Measurements from ENCODE around the gene COL23A1.
"Not testable (repeated sequence)": the region's sequence is repeated elsewhere in the genome, so short reads cannot be mapped to it uniquely, and the experiment has no call there.

The COL23A1 gene

DNA sequence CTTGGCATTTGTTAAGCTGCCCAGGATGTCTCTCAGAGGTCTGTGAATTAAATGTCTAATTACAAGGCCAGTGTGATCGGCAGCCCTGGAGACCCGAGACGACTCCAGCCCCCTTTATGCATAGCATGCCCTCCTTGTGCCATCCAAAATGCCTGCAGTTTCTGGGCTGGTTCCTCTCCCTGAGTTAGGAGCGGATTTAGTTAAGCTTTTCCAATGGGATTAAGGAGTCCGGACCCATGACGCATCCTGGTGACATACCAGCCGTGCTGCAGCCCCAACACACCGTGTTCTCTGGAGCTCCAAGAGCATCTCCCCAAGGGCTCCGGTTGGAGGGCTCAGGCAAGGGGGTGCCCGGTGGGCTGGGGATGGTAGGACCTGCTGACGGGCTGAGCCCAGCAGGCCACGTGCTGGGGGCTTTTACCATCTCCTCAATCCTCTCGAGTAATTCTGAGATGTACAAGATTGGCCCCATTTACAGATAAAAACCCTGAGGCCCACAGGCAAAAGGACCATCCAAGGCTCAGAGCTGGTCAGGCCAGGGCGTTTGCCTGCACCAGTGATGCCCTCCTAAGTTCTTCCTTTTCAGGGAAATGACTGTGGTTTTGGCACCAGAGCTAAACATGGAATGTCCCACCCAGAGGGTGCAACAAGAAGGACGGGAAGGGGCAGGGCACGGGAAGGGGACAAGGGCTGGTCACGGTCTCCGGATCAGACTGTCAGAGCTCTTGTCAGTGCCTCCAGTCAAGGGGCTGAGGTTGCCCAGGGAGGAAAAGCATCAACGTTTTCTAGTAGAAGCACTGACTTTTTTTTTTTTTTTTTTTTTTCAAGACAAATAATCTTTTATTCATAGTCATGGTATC, 275.0 kb downstream of the COL23A1 start:
- no peak for DNase-seq

DNA sequence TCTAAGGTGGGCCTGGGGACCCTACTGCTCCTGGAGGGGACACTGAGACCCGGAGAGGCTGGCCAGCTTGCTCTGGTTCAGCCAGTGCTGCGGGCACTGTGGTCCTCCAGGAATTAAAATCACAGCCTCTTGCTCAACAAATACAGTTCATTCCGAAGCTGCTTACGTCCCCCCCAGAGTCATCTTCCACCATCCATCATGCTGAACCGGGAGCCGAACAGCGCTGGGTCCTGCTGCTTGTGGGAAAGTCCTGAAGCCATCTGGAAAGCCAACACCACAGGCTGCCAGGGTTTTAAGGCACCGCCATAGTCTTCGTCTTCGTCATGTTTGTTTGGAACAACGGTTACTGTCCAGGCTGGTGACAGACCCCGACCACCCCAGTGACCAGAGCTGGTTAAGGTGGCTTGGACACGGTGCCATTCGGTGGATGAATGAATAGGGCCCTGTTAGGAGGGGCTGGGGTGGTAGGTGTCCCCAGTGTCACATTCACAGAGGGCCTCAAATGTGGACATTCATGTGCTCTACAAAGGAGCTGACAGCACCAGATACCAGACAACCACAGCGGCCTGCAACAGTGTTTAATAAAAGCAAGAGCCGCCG, 276.0 kb downstream of the COL23A1 start:
- DNase-seq, result no peak

DNA sequence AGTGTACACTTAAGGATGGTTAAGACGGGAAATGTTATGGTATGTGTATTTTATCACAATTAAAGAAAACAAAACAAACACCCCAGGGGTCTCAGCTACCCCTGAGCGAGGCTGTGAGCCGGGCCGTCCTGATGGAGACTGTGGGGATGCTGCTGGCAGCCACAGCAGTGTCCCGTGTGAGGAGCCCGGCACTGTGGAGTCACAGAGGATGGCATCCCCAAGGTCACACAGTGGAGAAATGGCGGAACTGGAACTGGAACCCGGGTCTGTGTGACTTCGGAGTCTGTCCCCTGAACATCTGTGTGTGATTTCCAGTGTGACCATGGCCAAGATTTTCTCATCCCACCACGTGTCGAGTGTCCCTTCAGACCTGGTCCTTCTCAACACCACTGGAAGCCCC, 276.9 kb downstream of the COL23A1 start:
- no peak for DNase-seq

DNA sequence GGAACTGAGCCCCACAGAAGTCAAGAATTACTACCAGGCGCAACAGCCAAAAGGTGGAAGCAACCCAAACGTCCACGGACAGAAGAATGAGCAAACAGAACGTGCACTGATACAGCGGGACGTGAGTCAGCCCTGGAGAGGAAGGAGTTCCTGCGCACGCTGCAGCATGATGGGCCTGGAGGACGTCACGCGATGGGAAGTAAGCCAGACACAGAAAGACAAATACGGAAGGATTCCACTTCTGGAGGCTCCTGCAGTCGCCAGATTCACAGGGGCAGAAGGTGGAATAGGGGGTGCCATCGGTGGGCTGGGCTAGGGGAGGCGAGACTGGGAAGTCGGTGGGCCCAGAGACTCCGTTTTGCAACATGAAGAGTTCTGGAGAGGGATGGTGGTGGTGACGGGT, 277.3 kb downstream of the COL23A1 start:
- no peak for DNase-seq

DNA sequence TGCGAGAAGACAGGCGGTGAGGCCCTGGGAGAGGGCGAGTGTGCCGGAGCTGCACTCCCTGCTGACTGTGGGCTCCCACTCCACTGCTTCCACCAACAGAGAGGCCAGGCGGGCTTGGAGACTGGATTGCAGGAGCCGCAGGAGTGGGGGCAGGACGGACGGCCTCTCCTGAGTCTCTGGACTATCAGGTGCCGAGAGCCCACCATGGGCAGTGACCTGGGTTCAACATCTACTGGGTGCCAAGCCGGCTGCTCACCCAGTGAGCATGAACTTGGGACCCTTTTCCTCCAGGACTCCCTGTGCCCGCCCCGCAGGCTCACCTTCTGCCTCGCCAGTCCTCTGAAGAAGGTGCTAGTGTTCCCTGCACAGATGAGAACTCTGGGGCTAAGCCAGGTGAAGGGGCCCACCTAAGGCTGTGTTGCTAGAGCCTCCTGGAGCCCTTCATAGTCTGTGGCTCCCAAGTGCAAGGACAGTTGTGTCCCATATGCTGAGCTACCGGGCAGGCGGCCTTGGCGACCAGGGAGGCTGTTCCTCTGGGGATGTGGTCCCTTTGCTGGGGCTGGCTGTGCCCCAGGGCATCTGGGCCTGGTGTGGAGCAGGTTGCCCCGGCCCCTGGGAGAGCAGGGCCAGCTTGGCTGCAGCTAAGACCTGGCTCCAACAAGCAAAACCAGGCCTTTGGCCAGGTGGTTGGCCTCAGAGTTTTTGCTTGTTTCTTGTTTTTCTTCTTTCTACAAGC, 279.9 kb downstream of the COL23A1 start:
- DNase-seq, result no peak

DNA sequence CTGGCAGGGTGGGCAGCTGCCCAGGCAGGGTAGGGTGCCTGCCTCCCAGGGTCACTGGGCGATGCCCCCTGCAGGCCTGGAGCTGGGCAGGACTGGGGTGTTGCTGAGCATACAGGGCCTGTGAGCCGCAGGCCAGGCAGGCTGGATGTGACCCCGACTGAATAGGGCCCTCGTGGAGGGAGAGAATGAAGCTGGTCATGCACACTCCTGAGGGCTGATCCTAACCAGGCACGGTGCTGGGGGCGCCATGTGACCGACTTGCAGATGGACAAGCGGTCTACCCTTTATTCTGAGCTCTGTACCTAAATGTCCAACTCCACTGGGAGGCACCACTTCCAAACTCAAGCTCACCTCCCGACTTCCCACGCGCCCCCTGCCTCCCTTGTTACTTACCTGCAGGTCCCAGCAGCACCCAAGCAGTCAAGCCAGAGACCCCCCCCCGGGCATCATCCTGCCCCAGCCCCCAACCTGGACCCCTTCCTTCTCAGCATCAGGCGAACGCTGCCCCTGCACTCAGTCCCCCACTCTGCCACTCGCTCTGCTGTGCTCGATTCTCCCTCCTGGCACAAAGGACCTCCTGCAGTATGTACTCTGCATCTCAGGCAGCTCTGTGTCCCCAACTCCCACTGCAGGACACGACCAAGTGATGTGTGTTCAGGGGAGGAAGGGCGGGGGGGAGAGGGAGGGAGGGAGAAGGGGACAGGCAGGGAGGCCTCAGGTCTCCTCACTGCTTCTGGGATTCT, 280.8 kb downstream of the COL23A1 start:
- DNase-seq, result no peak

DNA sequence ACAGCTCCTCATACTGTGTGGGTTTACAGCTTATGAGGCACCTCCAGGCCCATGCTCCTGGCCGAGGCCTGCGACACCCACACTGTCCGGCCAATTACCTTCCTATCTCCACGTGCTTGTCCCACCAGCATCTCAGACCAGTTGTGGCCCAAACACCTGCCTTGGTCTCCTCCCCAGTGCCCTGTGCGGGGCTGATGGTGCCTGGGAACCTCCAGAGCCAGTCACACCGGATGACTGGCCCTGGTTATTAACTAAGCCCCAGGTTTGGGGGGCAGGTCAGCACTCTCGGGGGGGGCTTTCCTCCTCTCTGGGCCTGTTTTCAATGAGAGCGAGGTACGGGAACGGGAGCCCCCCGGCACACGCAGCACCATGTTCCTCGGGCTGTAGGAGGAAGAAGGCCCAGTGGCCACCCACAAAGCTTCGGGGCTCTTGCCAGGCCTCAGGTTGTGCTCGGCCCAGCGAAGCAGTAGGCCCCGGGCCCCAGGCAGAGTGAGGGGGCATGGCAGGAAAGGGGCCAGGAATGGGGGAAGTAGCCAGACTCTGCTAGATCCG, 281.6 kb downstream of the COL23A1 start:
- DNase-seq, result no peak

DNA sequence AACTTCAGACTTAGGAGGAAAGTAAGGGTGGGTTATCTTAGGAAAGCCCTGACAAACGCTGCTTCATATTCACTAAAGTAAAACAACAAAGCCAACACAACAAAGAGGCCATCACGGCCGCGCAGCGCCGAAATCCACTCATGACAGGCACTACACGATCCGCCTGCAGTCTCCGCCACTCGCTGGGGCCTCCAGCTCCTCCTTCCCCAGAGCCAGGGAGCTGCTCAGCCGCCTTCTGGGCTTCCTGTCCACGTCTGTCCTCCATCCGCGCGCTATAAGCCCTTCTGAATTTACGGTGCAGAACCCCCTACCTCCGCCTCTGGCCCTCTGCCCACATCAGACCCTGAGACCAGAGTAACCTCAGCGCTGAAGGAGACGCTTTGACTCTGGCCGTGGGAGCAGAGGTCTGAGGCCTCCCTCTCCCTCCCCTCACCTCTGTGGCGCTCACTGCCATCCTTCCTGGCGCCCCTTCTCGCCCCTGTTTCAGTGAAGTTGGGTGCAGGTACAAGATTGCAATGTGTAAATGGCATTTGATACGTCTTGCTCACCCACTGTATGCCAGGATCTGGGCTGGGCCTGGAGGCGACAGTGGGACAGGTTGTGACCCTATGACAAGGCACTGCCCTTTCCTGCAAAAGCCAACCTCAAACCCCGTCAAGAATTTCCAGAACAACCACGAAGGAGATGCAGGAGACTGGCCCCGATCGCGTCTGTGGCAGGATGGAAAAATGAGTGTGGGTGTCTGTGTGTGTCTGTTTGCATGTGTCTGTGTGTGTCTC, 282.7 kb downstream of the COL23A1 start:
- no peak for DNase-seq

DNA sequence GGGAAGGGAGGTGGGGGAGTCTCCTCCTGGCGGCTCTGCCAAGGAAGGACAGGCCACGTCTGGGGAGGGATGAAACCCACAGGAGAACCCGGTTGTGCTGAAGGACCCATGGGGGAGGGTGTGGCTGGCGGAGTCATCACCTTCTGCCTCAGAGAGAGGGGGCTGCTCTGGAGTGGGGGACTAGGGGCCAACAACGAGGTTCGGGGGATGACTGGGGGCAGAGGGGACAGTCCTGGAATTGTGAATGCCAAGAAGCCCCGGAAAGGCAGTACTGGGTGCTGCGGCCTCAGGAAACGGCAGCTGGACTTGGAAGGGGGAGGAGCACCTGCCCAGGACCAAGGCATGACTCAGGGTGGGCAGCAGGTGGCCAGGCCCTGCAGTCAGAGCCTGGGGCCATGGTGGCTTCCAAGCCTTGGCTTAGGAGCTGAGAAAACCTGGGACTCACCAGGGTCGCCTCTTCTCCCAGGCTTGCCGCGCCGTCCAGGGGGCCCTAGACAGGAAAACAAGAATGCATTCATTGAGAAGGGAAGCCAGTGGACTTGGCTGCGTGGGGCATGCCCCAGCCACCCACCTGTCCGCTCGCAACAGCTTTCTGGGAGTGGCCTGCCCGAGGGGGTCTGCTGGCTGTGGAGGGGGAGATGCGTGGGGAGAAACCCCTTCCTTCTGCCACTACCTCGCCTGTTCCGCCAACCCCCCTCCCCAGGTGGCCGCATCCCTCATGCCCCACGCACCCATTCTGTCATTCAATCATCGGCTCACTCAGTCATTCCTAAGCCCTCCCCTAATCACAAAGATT, 283.6 kb downstream of the COL23A1 start:
- DNase-seq, result no peak

DNA sequence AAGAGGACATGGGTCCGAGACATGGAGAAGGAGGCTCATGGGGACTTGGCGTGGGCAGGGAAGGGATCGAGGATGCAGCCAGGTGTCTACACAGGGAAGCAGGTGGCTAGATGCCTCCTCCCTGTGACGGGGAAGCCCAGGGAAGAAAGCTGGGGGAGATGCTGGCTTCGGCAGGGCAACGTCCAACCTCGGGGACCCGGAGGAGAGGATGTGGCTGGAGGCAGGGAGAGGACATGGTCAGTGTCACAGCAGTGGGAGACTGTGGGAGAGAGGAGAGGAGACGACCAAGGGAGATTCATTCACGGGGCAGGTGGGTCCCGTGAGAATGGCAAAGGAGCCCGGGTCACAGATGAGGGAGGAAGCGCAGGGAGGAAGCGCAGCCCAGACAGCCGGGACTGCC, 284.4 kb downstream of the COL23A1 start:
- DNase-seq, result no peak

DNA sequence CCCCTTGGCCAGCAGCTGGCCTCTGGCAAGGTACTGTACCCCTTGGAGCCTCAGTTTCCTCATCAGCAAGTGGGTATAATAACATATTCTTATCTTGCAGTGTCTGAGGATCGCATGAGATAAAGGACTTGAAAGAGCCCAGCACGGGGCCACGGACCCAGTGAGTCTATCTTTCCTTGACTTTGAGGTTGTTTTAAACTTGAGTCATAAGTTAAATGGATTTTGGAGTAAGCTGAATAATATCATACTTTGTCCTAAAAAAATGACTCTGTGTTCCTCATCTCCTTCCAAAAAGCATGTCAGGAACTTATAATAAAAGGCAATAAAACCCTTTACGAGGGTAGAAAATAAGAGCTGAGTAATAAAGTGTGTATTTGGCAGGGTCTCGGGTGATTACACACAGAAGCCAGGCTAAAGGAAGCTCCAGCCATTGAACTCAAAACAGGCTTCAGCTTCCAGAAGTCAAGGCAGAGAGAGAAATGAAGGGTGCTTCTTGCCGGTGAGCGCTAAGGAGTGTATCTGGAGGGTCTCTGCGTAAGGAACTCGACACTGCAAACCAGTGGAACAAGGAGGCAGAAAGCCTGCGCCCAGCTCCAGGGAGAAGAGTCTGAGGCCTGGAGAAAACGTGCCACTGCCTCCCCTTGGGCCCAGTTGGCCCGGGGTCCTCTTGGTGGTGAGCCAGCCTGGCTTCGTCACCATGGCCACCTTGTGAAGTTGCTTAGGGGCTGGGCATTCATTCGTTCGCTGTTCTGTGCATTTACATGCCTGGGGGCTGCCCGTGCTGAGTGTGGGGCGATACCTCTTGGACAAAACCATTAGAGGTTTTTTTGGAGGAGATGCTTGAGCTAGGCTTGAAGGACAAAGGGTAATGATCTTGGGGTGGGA, 285.2 kb downstream of the COL23A1 start:
- DNase-seq, result no peak

DNA sequence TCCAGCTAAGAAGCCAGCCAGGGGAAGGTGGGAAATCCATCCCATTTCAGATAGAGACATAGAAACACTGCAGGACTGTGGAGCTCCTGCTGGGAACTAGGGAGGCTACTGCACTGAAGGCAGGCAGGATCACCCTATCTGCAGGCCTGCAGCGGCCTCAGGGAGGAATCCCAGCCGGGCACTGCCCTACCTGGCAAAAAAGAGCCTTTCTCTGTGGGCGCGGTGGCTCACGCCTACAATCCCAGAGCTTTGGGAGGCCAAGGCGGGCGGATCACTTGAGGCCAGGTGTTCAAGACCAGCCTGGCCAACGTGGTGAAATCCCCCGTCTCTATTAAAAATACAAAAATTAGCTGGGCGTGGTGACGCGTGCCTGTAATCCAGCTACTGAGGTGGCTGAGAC, 286.2 kb downstream of the COL23A1 start:
- no peak for DNase-seq

DNA sequence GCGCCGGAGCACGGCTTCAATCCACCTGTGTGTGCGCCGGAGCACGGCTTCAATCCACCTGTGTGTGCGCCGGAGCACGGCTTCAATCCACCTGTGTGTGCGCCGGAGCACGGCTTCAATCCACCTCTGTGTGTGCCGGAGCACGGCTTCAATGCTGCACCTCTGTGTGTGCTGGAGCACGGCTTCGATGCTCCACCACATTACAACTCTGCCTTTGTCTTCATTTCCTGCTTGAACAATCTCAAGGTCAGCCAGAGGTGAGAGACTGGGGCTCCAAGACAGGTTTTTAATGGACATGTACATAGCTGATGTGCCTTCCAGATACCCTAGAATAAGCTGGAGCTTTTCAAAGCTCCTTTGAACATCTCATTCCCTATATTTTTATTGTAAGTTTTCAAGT, 287.9 kb downstream of the COL23A1 start:
- DNase-seq, result not testable (repeated sequence)

DNA sequence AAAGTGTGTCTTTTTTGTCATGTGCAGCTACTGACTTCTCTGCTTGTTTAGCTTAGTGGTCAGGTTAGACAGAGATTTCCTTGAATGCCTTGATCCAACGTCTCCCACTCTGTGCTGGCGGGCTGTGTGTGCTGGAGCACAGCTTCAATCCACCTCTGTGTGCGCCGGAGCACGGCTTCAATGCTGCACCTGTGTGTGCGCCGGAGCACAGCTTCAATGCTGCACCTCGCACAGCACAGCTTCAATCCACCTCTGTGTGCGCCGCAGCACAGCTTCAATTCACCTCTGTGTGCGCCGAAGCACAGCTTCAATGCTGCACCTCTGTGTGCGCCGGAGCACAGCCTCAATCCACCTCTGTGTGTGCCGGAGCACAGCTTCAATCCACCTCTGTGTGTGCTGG, 288.6 kb downstream of the COL23A1 start:
- DNase-seq, result no peak

DNA sequence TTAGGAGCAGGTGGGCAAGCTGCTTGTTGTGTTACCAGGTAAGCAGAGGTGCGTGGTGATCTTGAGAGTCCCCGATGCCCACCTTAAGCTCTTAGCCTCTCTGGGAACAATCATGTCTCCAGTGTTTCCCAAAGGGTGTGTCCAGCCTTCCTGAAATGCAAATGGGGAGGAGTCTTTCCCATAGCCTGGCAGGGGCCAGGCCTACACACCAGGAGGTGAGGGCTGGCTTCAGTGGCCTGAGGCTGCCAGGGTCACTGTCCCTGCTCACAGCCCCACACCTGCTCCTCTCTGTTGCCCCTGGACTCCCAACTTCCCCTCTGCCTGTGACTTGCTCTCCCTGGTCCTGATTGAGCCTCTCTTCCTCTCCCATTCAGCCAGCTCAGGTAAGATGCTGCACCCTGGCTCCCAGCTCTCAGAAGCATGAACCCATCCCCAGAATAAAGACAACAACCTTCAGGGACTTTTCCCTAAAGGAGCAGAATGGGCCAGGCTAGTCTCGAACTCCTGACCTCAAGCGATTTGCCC, 291.8 kb downstream of the COL23A1 start:
- no peak for DNase-seq

DNA sequence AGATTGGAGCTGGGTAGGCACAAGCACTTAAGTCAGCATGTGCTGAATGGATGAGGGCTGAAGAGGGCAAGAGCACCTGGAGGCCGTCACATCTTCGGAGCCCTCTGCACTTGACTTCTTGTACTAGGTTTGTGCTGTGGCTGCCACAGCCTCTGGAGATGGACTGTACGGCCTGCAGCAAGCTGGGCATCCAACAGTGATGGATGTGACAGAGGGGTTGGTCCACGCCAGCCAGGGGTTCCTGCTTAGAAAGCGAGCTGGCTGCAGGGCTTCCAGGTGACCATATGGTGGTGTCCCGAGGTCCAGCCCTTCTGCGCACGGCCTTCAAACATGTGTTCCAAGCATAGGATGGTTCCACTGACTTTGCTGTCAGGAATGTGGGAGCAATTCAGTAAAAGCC, 292.4 kb downstream of the COL23A1 start:
- no peak for DNase-seq

DNA sequence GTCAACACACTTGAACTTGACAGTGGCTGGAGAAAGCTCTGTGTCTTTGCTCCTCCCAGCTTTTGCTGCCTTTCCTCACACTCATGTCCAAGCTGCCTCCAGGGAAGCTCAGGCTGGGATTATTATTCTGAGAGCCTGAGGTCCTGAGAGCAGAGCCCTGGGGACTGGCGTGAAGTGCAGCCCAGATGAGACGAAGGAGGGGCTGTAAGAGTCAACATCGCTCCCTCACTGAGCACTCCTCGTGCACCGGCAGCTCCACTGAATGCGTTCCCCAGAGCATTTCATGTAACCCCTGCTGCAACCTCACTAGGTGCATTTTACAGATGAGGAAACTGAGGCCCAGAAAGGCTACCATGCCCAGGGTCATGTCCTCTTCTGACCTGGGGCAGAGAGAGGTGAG, 294.1 kb downstream of the COL23A1 start:
- DNase-seq, result no peak

DNA sequence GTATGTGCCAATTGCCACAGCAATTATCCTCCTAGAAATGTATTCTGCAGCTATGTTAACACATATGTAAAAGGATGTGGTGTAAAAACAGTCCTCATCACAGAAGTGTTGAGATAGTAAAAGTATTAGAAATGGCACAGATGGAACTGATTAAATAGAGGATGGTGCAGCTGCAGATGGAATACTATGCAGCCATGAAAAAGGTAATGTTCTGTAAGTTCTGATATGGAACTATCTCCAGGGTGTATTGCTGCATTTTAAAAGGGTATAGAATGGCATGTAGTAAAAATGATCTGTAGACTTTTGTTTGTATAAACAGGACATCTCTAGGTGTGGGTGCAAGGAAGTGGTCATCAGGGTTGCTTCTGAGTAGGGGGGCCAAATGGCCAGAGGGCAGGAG, 294.6 kb downstream of the COL23A1 start:
- DNase-seq, result no peak

DNA sequence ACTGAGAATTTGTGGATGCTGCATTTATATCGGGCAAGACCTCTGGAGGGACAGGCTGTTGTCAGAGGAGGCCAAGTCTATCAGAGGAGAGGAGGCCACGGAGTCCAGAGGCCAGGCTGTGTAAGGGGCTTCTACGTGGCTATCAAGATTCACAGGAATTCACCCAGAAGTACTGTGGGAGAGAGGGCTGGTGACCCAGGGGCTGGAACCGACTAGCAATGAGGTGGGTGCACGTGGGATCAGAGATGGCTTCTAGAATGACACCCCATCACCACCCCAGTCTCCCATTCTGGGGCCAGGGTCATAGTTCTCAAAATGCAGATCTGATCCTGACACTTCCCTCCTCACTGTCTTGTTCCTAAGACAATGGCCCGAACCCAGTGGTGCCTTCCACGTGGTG, 296.4 kb downstream of the COL23A1 start:
- DNase-seq, result no peak

DNA sequence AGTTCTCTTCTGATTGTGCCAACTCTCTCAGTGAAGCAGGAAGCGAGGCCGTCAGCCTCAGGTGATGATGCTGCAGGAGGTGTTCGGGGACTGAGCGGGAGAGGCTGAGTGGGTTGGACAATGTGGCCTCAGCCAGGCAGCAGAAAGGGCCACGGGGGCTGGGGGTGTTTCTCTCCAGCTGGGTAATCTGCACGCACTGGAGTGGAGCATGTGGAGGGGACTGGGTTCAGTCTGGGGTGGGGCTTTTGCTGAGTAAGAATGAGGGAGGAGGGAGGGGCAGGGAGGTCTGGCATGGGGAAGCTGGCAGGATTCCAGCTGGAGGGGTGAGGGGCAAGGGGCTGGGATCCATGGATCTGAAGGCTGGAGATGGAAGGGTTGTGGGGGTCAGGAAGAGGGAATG, 296.8 kb downstream of the COL23A1 start:
- DNase-seq, result no peak
